Stimulated activated CD8-positive, alpha-beta memory T cell treated with anti-CD3 and anti-CD28 coated beads, Interleukin-2, amount 100 ng/mL, for 1 hour (primary cell): Measurements from ENCODE around the gene LPCAT1.
"Not testable (repeated sequence)": the region's sequence is repeated elsewhere in the genome, so short reads cannot be mapped to it uniquely, and the experiment has no call there.

ENCODE experiments used
- DNase-seq, 2 donors: peaks; one replicate each; pipeline ENCODE4 v3.0.0-alpha.2; 2020; ENCODE audit warnings: low read depth in 2 of 2

LPCAT1 gene

DNA sequence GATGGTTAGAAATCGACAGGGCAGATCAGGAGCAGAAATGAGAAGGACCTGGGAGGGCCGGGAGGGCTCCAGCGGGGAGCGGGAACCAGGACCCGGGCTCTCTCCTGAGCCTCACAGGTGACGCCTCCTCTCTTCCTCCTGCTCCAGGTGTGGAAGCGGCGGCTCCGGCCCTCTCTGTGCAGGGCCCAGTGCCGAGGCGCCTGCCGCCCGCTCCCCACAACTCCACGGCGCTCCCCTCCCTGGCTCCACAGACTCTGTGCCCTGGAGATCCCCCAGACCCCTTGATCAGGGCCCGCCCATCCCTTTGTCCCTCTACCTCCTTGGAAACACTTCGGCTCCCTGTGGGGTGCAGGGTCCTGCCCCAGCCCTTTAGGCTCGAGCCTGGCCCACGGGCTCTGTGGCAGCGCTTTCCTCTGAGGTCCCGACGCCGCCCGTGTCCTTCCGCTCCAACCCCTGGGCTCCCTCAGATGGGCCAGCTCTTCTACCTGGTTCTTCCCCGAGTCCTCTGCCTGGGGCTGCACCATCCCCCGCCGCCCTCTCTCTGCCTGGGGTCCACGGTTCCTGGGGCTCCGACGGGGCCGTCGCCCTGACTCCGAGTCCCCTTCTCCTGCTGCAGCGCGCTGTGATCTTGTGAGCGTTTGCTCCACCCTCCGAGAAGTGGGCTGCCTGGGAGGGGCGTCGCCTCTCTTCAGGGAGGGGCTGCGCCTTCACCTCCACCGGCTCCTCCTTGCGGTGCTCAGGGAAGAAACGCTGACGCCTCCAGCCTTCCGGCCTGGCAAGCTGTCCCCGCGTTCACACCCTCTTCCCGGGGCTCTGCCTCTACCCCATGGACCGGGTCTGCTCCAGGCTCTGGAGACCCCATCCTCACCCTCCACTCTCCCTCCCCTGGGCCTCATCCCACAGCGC lies 56.2 kb downstream of the LPCAT1 start:
- DNase-seq: no peak

DNA sequence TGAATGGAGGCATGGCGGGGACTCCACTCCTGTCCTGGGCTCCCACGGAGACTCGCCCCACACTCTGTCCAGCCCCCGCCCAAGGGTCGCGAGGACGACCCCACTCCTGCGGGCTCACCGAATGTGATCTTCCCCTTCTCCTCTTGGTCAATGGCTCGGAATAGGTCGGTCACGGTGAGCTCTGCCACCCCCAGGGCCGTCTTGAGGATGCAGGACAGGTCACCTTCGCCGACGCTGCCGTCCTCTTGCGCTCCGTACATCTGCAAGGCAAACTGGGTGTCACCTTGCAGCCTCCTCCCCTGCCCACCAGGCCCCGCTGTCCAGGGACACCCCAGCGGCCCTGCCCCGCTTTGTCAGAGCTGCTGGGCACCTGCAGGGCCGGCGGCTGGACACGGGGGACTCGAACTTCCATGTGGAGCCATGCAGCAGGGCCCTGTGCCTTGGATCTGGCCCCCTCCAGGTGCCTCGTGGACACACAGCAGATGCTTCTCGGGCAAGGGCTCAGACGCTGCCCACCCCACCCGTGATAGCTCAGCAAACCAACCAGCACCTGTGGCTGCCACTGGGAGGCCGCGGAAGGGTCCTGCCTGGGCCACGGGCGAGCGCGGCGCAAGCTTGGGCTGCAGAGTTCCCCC lies 57.0 kb downstream of the LPCAT1 start:
- no peak for DNase-seq

DNA sequence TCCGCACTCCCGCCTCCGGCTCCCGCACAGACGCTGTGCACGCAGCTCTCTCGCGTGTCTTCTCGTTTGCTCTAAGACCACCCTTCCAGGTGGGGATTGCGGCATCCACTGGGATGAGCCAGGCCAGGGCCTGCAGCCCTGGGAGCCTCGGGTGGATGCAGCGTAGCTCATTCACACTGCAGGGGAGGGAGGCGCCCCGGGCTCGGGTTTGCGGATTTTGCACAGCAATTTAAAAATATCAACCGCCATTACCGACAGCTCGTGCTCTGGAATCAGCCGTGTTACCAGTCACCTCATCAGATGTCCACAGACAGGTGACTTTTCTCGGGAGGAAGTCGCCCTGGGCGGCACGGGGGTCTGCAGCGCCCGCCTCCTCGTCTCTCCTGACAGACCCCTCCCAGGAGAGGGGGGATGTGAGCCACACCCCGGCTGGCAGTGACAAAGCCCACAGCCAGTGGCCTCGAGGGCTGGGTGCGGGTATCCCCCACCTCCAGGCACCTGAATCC lies 57.7 kb downstream of the LPCAT1 start:
- DNase-seq: no peak

DNA sequence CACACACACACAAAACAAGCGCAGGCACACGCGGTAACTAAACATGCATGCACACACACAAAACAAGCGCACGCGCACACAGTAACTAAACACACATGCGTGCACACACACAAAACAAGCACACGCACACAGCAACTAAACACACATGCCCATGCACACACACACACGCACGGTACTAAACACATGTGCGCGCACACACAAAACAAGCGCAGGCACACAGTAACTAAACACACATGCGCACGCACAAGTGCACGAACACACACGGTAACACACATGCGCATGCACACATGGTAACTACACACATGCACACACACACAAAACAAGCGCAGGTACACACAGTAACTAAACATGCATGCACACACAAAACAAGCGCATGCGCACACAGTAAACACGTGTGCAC lies 58.6 kb downstream of the LPCAT1 start:
- no peak for DNase-seq

DNA sequence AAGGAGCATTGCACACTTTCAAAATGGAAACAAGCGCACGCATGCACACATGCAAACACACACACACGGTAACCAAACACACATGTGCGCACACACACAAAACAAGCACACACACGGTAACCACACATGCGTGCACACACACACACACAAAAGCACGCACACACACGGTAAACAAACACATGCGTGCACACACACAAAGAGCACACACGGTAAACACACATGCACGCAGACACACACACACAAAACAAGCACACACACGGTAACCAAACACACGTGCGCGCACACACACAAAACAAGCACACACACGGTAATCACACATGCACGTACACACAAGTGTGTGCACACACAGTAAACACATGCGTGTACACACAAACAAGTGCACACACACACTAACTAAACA lies 59.2 kb downstream of the LPCAT1 start:
- DNase-seq: no peak

DNA sequence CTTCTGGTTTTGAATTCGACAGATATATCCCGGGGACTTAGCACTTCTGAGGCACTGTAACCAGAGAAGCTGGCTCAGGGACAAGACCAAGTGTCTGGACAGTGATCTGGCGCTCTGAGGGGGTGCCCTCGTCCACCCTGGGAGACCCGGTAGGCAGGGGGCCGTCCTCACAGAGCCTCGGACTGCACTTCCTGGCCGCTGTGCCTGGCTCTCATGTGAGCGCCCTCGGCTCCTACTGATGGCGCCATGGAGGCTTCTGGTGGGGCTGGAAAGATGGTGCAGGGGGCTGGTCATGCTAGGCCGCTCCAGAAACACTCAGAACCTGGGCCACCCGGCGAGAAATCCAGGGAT lies 59.7 kb downstream of the LPCAT1 start:
- no peak for DNase-seq

DNA sequence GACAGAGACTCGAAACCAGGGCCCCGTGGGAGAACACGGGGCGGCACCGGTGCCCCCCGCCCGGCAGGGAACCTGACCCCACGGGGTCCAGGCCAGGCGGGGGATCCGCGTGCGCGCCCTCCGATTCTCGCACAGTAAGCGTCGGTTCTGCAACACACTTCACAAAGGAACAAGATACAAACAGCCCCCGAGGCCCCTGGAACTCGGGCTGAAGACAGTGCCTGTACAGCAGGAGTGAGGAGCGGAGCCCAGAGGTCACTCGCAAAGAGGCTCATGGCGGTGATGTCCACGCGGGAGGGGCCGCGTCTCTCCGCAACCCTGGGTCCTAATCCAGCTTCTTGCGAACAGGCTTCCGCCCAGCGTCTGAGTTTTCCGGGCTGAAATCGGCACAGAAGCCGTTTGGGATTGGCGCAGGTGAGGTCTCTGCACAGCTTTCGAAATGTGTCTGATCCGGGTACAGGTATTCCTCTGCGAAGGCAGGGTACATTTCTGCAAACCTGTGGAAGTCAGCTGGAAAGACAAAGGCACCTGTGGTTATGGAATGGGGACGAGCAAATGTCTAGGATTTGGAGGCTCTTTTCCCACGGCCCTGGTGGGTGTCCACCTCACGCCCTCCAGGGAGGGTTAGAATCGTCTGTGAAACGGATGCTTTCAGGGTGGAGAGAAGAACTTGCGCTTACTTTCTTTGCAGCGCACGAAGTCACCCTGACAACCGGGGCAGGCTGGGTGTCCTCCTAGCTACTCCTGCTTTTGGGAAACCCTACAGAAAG lies 60.2 kb downstream of the LPCAT1 start:
- DNase-seq: no peak

DNA sequence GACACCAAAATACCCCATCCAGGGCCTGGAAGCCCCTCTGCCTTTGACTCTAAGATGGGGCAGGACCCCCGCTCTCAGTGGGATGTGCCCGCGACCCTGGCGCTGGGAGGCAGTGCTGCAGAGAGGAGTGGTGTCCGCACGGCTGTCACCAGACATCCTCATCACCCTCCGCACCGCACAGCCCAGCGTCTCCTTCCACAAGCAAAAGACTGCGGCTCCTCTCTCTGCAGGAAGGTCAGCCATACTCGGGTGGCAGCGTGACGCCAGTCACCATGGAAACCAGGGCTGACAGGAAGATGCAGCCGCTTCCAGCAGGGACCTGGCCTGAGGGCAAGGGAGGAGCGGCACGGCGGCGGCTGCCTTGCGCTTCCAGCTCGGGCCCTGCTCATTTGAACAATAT lies 61.4 kb downstream of the LPCAT1 start:
- no peak for DNase-seq

DNA sequence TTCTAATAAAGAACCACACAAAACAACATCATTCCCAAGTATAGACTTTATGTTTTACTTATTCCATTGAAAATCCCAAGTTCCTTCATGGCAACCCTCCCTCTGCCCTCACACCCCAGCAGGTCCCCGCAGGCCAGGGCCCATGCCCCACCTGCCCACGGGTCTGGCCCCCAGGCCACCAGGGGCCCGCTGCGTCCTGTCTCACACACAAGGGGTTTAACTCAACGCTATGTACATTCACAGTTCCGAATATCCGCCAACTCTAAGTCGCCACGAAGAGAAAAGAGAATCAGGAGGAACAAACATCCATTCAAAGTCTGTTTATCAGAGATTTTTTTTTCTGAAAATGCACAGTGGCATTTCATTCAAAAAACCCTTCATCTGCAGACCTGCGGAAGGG lies 62.4 kb downstream of the LPCAT1 start:
- DNase-seq: no peak

DNA sequence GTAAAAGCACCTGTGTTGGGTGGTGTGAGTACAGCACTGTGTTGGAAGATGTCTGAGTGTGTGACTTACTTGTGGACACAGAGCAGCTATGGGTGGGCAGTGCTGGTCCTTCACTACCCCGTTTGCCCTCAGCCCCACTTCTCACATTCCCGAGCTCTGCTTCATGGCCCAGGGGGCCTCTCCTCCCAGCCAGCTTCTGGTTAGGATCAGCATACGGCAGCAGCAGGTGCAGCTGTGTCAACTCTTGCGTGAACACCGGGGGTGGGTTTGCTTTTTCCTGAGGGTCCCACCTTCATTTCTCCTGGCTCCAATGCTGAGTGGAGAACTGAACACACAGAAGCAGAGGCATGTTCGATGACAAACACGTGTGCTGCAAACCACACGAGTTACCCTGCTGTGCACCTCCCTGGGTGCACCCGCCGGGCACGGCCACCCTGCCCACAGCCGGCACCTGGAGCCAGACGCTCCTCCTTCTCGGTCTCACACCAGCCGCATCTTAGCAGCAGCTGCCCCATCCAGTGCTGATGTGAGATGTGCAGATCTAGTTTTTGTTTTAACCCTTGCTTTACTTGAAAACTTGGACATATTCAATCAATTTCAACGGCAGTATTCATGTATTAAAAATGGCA lies 63.6 kb downstream of the LPCAT1 start:
- DNase-seq: no peak

DNA sequence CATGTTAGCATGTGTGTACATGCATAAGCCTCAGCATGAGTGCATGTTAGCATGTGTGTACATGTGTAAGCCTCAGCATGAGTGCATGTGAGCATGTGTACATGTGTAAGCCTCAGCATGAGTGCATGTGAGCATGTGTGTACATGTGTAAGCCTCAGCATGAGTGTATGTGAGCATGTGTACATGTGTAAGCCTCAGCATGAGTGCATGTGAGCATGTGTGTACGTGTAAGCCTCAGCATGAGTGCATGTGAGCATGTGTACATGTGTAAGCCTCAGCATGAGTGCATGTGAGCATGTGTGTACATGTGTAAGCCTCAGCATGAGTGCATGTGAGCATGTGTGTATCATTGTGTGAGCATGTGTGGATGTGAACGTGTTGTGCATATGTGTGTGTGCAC lies 64.3 kb downstream of the LPCAT1 start:
- not testable (repeated sequence) for DNase-seq

DNA sequence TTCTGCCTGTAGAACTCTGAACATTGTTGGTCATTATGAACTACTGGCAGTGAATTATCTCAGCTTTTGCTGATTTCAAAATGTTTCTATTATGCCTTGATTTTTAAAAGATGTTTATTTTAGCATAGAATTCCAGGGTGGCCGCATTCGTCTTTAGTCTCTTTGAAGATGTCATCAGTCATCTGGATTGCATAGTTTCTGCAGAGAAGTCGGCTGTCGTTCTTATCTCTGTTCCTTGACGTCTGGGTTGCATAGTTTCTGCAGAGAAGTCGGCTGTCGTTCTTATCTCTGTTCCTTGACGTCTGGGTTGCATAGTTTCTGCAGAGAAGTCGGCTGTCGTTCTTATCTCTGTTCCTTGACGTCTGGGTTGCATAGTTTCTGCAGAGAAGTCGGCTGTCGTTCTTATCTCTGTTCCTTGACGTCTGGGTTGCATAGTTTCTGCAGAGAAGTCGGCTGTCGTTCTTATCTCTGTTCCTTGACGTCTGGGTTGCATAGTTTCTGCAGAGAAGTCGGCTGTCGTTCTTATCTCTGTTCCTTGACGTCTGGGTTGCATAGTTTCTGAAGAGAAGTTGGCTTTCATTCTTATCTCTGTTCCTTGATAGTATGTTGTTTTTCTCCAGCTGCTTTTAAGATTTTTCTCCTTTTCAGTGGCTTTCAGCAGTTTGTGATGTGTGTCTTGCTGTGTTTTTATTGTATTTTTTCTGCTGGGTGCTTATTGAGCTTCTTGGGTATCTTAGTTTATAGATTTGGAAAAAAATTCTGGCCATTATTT lies 67.5 kb downstream of the LPCAT1 start:
- DNase-seq: not testable (repeated sequence)

DNA sequence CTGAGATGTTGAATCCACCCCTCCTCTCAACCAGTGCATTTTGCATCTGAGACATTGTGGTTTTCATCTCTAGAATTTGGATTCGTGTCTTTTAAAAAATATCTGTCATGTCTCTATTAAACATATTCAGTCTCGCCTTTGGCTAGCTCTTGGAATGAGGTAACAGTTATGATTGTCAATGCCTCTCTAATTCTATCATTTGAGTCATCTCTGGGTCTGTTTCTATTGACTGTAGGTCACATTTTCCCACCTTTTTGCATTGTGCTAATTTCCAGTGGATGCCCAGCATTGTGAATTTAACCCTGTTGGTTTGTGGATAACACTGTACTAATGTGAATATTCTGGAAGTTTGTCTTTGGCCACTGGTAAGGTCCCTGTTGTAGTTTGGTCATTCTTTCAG lies 70.1 kb downstream of the LPCAT1 start:
- DNase-seq: no peak

DNA sequence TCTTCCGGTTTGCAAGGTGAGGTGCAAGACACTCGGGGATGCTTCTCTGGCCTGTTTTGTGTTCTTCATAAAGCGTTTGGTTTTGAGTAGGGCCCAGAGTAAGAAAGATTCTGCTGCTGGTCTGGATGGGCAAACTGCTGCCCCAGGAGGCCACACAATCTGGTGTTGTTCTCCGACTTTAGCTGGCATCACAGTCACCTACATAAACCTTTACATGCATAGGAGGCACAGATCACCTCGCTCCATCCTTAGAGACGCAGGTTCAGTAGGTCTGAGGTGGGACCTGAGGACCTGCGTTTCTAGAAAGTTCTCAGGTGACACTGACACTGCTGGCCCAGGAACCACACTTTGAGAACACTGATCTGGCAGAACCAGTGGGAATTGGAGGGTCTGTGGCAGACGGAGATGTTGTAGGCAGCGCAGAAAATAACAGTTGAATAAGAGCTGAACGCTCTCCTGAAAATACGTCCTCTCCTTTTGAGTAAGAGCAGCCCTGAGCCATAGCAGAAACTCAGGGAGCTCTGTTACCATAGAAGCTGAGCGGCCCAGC lies 74.6 kb downstream of the LPCAT1 start:
- no peak for DNase-seq

DNA sequence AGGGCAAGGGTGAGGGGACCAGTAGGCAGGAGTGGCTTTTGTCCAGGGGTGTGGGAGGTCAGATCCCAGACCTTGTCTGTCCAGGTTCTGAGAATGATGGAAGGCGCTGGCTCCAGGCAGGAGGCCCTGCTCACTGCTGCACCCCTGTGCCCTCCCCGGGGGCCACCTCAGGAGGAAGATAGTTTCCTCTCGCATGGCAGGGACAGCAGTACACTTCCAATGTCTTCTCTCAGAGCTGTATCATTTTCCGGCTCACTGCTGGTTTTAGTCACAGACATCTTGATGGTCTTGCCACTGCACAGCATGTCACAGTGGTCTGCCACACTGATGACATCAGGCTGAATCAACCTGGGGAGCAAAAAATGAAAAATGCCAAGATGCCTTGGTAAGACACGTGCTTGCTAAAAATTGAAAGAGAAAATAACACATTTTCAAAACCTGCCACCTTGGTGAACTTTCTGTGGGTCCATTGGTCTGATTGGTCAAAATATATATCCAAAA lies 75.2 kb downstream of the LPCAT1 start:
- DNase-seq: no peak

DNA sequence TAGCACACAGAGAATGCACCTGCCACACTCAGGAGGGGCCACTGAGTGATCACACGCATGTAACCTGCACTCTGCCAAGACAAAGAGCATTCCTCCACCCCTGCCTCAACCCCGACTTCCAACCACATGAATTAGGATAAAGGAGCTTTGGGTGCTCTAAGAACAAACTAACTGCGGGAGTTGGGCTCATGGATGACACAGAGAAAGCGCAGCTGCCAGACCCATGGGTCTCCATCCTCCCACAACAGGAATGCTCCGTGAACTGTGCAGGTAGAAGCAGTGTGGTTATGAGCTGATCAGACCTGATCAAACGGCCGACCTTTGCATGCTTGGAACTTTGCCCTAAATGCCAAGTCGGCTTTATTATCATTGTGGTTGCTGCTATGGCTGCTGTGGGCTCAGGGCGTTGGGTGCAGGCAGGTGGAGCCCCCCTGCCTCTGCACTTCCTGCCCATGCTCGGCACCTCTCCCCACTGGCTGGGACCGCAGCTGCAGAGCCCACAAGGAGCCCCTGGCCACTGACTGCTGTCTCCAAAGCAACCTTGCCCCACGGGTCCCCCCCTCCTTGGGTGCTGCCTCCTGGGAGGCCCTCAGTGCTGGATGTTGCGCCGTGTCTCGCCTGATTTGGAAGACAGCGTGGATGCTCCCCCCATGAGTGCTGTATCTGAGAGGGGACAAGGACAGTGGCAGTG lies 75.9 kb downstream of the LPCAT1 start:
- DNase-seq: no peak

DNA sequence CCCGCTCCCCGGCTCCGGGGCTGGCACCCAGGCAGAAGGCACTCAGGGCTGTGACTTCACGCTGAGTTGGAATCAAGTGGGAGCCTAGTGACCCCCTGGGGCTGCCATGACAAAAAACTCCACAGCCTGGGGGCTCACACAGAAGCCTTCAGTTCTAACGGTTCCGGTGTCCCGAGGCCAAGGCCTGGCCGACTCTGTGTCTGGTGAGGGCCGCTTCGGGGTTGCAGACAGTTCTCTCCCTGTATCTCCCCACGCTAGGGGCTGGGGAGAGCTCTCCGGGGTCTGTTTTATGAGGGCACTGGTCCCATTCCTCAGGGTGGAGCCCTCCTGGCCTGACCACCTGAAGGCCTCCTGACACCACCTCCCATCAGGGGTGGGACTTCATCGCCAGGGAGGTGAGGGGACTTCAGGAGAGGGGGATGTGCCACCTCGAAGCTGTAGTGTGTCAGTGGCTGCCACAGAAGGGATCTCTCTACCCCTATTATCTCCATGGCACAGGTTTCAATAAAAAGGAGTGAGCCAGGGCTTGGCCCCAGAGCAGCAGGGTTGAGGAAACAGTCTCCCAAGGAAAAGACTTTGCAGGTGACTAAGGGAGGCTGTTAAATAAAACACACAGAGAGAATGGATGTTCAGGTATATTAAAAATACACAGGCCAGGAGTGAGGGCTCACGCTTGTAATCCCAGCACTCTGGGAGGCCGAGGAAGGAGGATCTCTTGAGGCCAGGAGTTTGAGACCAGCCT lies 77.0 kb downstream of the LPCAT1 start:
- no peak for DNase-seq

DNA sequence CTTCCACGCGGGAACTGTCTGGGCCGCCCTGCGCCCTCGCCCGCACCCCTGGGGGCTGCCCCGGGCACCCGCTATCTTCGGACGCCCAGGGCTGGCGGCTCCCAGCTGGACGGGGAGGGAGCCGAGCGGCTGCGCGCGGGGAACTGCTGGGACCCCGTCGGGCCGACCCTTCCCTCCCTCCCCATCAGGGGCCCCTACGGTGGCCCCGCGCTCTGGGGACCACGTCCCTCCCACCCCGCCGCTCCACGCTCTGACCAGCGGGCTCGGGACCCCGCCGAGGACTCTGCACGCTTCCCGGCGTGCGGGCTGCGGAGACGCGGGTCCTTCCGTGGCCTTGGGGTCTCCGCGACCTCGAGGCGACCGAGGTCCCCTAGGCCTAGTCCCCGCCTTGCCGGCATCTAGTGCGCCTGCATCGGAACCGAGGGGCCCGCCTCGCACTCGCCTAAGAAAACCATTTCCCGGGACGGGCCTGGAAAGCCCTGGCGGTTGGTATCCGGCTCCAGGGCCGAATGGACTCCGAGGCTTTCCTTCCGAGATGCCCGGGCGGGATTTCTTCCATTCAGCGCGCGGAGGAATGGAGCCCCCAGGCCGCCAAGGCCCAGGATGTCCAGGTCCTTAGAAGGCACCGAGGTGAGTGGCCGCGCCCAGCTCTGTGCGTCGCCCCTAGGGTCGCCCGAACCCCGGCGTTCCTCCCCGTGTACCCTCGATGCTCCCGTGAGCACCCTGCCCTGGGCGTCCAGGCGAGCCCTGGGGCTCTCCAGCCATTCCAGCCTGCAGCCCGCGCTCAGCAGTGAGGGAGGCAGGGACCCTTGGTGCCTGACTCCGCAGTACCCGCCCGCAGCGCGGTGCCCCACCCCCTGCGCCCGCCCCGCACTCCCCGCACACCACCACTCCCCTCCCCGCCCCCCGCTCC lies 77.8 kb downstream of the LPCAT1 start:
- no peak for DNase-seq
